ENCODE data around the gene ADAMTS19. TPM values are rescaled to one million over a fixed set of nuclear protein-coding genes. Genes with fewer than 3 reads are reported as not detected.
"Not testable (repeated sequence)": the region's sequence is repeated elsewhere in the genome, so short reads cannot be mapped to it uniquely, and the experiment has no call there.

ADAMTS19 gene
- total RNA-seq, 1 donor: 0.09 TPM

DNA sequence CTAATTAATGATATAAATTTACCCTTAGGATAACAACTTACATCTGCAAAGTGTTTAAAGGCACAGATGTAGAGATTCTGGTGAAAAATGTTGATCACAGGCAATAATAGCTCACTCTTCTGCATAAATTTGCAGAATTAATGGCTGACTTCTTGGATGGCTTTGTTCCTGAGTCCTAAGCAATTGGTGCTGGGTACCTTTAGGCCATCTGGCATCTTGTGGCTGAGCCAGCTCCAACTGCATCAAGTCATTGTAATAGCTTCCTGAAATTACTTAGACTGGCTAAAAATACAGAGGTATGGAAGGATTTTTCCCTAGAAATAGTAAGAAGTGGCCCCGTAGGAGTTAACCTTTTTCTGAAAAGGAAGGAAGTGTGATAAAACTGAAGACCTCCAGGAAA lies 169.5 kb downstream of the ADAMTS19 start:
- no peak overlapping the region for H3K4me3 ChIP-seq (ENCODE audit: low read depth, low read length)
- no peak for DNase-seq (ENCODE audit: low read depth)
- TF ChIP-seq, protein P1, sequence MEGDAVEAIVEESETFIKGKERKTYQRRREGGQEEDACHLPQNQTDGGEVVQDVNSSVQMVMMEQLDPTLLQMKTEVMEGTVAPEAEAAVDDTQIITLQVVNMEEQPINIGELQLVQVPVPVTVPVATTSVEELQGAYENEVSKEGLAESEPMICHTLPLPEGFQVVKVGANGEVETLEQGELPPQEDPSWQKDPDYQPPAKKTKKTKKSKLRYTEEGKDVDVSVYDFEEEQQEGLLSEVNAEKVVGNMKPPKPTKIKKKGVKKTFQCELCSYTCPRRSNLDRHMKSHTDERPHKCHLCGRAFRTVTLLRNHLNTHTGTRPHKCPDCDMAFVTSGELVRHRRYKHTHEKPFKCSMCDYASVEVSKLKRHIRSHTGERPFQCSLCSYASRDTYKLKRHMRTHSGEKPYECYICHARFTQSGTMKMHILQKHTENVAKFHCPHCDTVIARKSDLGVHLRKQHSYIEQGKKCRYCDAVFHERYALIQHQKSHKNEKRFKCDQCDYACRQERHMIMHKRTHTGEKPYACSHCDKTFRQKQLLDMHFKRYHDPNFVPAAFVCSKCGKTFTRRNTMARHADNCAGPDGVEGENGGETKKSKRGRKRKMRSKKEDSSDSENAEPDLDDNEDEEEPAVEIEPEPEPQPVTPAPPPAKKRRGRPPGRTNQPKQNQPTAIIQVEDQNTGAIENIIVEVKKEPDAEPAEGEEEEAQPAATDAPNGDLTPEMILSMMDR (IDR thresholded peaks at IDR 0.05; ENCODE audit: insufficient read depth, low read length): no peak

DNA sequence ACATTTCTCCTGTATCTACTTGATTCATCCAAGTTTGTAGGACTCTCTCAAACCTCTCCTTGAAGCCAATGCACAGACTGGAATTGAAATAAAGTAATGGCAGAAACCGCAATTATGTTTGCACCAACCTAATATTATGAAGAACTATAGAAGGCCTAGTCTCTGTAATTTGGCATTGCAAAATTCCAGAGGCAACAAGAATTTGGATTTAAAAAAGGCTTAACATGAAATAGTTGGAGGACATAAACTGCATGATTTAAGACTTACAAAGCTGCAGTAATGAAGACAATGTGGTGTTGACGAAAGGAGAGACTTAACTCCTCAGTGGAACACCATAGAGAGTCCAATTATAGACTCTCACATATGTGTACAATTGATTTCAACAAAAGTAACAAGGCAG lies 170.0 kb downstream of the ADAMTS19 start:
- TF ChIP-seq, protein P1 (IDR thresholded peaks at IDR 0.05; ENCODE audit: insufficient read depth, low read length): no peak
- DNase-seq (ENCODE audit: low read depth): no peak

DNA sequence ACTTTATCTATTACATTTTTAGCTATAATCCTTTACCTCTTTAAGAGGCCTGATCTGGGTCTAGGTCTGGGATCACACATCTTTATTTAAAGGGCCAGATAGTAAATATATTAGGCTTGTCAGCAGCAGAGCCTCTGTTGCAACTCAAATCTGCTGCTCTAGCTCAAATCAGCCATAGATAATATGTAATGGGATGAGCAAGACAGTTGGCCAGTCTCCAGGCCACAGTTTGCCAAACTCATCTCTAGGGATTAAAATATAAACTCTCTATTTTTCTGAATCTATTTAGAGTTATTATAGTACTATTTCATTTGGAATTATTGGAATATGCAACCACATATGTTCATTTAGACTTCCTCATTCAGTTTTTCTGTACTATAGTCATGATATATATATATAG lies 171.9 kb downstream of the ADAMTS19 start:
- DNase-seq (ENCODE audit: low read depth): no peak
- no peak overlapping the region for H3K4me3 ChIP-seq (ENCODE audit: low read depth, low read length)
- TF ChIP-seq, protein P1 (IDR thresholded peaks at IDR 0.05; ENCODE audit: insufficient read depth, low read length): no peak

More for the DNA sequence above, 170.0 kb downstream of the ADAMTS19 start:
- no peak overlapping the region for H3K4me3 ChIP-seq (ENCODE audit: low read depth, low read length)

DNA sequence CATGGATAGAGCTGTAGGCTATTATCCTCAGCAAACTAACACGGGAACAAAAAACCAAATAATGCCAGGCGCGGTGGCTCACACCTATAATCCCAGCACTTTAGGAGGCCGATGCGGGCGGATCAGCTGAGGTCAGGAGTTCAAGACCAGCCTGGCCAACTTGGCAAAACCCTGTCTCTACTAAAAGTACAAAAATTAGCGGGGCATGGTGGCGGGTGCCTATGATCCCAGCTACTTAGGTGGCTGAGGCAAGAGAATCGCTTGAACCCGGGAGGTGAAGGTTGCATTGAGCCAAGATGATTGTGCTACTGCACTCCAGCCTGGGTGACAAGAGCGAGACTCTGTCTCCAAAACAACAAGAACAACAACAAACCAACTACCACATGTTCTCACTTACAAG lies 177.4 kb downstream of the ADAMTS19 start:
- not testable (repeated sequence) for DNase-seq (ENCODE audit: low read depth); H3K4me3 ChIP-seq (ENCODE audit: low read depth, low read length)

DNA sequence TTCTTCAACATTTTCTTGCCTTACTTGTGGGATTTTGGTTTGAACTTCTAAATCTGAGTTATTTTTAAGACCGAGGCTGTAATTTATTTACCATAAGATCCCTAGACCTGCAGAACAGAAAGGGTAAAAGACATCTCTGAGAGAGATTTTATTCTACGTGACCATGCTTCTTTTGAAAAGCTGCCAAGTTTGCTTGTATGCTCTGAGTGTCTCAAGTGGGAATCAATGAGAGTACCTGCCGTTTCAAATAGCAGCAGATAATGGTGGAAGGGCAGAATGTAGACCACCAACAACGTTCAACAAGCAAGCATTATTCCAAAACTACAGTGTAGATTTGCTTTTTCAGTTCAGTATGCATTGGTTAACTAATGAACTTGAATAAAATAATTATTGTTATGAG lies 179.2 kb downstream of the ADAMTS19 start:
- TF ChIP-seq, protein P1 (IDR thresholded peaks at IDR 0.05; ENCODE audit: insufficient read depth, low read length): no peak
- DNase-seq (ENCODE audit: low read depth): no peak
- no peak overlapping the region for H3K4me3 ChIP-seq (ENCODE audit: low read depth, low read length)

DNA sequence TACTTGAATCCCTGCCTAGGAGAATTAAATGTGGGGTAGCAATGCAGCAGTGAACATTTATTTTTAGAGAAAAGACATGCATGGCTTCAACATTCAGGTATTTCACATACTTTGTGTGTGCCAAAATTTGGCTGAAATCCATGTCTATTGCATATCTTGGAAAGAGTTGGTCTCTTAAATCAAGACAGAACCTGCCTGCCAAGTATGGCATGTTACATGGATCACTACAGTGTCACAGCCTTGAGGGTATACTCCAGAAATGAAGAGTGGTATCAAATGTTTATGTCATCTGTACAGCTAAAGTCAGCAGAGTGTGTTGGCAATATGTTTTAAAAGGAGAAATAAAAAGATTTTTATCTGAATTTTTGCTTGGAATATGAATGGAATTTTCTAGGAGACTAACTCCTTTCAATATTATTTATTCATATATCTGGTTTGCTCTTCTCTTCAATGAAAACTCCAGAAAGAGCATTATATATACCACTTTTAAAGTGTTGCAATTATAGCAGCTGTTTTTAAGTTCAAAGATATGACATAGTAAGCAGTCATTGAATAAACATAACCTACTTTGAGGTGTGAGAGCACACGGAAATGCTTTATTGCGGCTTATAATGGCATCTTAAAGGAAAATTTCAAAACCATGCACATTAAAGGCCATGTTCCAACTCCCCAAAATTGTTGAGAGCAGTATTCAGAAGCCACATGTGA lies 192.4 kb downstream of the ADAMTS19 start:
- H3K4me3 ChIP-seq (ENCODE audit: low read depth, low read length): no peak overlapping the region
- DNase-seq (ENCODE audit: low read depth): no peak
- TF ChIP-seq, protein P1 (IDR thresholded peaks at IDR 0.05; ENCODE audit: insufficient read depth, low read length): no peak

DNA sequence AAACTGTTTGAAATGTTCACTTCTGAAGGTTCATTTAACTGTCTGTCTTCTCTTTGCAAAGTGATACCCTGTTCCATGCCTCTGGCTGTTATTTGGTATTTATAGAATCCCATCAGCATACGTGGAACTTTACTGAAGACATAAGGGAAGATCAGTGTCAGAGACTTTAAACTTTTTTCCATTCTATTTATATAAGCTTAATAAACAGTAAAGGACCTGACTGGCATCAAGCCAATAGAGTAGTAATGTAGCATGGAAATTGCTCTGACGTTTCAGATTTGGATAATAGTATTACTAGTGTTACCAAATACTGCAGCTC lies 192.9 kb downstream of the ADAMTS19 start:
- TF ChIP-seq, protein P1 (IDR thresholded peaks at IDR 0.05; ENCODE audit: insufficient read depth, low read length): no peak
- DNase-seq (ENCODE audit: low read depth): no peak
- H3K4me3 ChIP-seq (ENCODE audit: low read depth, low read length): no peak overlapping the region
